Measurements from ENCODE around the gene BRSK1. TPM values are rescaled to one million over a fixed set of nuclear protein-coding genes. Genes with fewer than 3 reads are reported as not detected.

The BRSK1 gene
- total and polyA plus RNA-seq, 10 donors: 0.70 to 2.9 (median 1.6) TPM

- Histone ChIP-seq H3K27ac (no peak overlapping the region), H3K4me3 (no peak overlapping the region), H3K36me3 (peaks cover 0 to 41% (median 4%) of the 10 kb centered on the region in 6 donors), H3K4me1 (no peaks in the 10 kb centered on the region), H3K9me3 (peaks cover 0 to 5% (median 0%) of the 10 kb centered on the region in 8 donors), H3K27me3 (replicated peaks in 1 of 7) (no peaks in the 10 kb centered on the region)
- intact Hi-C loops (cut with DNase I; ENCODE audit: low total_unique reads): no loop called here
- WGBS, 5 donors: 94 to 99% (median 97%) methylated on average over 3 of the region's 3 CpGs
- TF ChIP-seq, protein P1, sequence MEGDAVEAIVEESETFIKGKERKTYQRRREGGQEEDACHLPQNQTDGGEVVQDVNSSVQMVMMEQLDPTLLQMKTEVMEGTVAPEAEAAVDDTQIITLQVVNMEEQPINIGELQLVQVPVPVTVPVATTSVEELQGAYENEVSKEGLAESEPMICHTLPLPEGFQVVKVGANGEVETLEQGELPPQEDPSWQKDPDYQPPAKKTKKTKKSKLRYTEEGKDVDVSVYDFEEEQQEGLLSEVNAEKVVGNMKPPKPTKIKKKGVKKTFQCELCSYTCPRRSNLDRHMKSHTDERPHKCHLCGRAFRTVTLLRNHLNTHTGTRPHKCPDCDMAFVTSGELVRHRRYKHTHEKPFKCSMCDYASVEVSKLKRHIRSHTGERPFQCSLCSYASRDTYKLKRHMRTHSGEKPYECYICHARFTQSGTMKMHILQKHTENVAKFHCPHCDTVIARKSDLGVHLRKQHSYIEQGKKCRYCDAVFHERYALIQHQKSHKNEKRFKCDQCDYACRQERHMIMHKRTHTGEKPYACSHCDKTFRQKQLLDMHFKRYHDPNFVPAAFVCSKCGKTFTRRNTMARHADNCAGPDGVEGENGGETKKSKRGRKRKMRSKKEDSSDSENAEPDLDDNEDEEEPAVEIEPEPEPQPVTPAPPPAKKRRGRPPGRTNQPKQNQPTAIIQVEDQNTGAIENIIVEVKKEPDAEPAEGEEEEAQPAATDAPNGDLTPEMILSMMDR (IDR thresholded peaks at IDR 0.05 in 8 of 11, conservative IDR thresholded peaks at IDR 0.05 in 3 of 11): no peak
- TF ChIP-seq POLR2AphosphoS5 (IDR thresholded peaks at IDR 0.05): no peak
- no peak for DNase-seq
Measured at GRCh38 chr19:55266404-55266803, 17.4 kb upstream of the BRSK1 start.

DNA sequence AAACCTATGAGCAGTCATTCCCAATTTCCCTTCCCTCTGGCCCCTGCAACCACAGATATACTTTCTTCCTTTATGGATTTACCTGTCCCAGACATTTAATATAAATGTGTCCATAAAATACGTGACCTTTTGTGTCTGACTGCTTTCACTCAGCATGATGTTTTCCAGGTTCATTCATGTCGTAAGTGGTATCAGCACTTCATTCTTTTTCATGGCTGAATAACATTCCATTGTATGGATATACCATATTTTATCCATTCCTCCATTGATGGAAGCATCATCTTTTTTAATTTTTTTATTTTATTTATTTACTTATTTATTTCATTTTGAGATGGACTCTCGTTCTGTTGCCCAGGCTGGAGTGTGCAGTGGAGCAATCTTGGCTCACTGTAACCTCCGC is 17.0 kb upstream of the BRSK1 start:
- Histone ChIP-seq H3K27ac (no peak overlapping the region), H3K4me3 (no peak overlapping the region), H3K27me3 (replicated peaks in 1 of 7) (no peaks in the 10 kb centered on the region), H3K4me1 (no peaks in the 10 kb centered on the region), H3K36me3 (peaks cover 0 to 45% (median 5%) of the 10 kb centered on the region in 6 donors), H3K9me3 (peaks cover 0 to 5% (median 0%) of the 10 kb centered on the region in 8 donors)
- TF ChIP-seq POLR2AphosphoS5 (IDR thresholded peaks at IDR 0.05): no peak
- TF ChIP-seq, protein P1 (IDR thresholded peaks at IDR 0.05 in 8 of 11, conservative IDR thresholded peaks at IDR 0.05 in 3 of 11): no peak
- no peak for TF ChIP-seq POLR2A (IDR thresholded peaks at IDR 0.05)
- 95 to 98% (median 96%) methylated on average over 4 of the region's 4 CpGs for WGBS, 5 donors
- no peak for DNase-seq
- intact Hi-C loops (cut with DNase I; ENCODE audit: low total_unique reads): no loop called here

GRCh38 chr19:55269299-55269698 is 14.5 kb upstream of the BRSK1 start:
- H3K4me1 ChIP-seq: peaks cover 0 to under 1% (median 0%) of the 10 kb centered on the region in 6 donors
- intact Hi-C loops (cut with DNase I; ENCODE audit: low total_unique reads): no loop called here
- no peak overlapping the region for H3K4me3 ChIP-seq
- no peak overlapping the region for H3K27ac ChIP-seq
- 92 to 99% (median 95%) methylated on average over 8 of the region's 8 CpGs for WGBS, 5 donors
- H3K36me3 ChIP-seq: peaks cover 0 to 62% (median 25%) of the 10 kb centered on the region in 6 donors
- TF ChIP-seq, protein P1 (IDR thresholded peaks at IDR 0.05 in 8 of 11, conservative IDR thresholded peaks at IDR 0.05 in 3 of 11): no peak
- TF ChIP-seq POLR2AphosphoS5 (IDR thresholded peaks at IDR 0.05) (no peak), POLR2A (IDR thresholded peaks at IDR 0.05) (no peak)
- DNase-seq: no peak
- H3K9me3 ChIP-seq: peaks cover 0 to 5% (median 0%) of the 10 kb centered on the region in 8 donors
- no peaks in the 10 kb centered on the region for H3K27me3 ChIP-seq (replicated peaks in 1 of 7)

DNA sequence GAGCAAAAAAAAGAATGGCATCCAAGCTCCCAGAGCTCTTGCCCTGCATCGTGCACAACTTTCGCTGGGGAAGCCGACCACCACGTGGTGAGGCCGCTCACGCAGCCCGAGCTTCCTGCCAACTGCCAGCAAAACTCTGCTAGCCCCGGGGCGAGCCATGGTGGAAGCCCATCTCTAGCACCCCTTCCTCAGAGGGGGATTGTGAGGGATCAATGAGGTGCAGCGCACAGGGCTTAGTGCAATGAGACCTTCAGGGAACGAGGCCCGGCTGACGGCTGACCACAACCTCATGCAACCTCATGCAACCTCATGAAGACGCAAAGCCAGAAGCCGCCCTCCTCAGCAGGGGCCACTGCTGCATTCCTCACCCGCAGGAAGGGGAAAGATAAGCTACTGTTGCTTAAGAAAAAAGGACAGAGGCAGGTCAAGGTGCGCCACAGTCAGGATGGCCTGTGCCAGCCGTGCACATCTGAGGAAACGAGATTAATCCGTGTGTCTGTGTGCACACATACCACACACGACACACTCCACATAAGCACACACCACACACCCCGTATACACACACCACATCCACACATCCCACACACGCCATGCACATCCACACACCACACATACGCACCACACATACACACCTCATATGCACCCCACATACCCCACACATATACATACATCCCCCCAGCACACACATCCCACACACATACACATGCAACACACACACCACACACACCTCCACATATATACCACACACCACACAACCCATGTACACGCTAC is 13.4 kb upstream of the BRSK1 start:
- TF ChIP-seq POLR2A (IDR thresholded peaks at IDR 0.05) (no peak), POLR2AphosphoS5 (IDR thresholded peaks at IDR 0.05) (no peak)
- TF ChIP-seq, protein P1 (IDR thresholded peaks at IDR 0.05 in 8 of 11, conservative IDR thresholded peaks at IDR 0.05 in 3 of 11): no peak
- intact Hi-C loops (cut with DNase I; ENCODE audit: low total_unique reads): no loop called here
- peaks cover 0 to 71% (median 29%) of the 10 kb centered on the region in 6 donors for H3K36me3 ChIP-seq
- WGBS, 5 donors: 78 to 94% (median 88%) methylated on average over 25 of the region's 25 CpGs
- H3K9me3 ChIP-seq: peaks cover 0 to 5% (median 0%) of the 10 kb centered on the region in 8 donors
- H3K27ac ChIP-seq: no peak overlapping the region
- no peaks in the 10 kb centered on the region for H3K27me3 ChIP-seq (replicated peaks in 1 of 7)
- no peak overlapping the region for H3K4me3 ChIP-seq
- DNase-seq: no peak
- H3K4me1 ChIP-seq: peaks cover 0 to 11% (median 2%) of the 10 kb centered on the region in 6 donors
